Spleen (tissue), 11 donors: ENCODE data around the gene RPUSD1. TPM values are rescaled to one million over a fixed set of nuclear protein-coding genes. Genes with fewer than 3 reads are reported as not detected.
"Not testable (repeated sequence)": the region's sequence is repeated elsewhere in the genome, so short reads cannot be mapped to it uniquely, and the experiment has no call there.

Experiments used
- DNase-seq: peaks from one replicate; pipeline ENCODE4 v3.0.0-alpha.2; 2020
- H3K27ac ChIP-seq, 8 donors: fragments of 200-600 bp; sonication (generic) in 7 of 8; 1 replicate in 4 of 8; 2 replicates in 4 of 8; pipeline versions ENCODE4 v1.5.0 to v1.8.0; 2016 to 2021; ENCODE audit warnings: inconsistent platforms in 4 of 8, mild to moderate bottlenecking in 4 of 8, moderate library complexity in 1 of 8
- H3K27me3 ChIP-seq, 7 donors: fragments of 200-600 bp; sonication (generic) in 6 of 7; replicated peaks in 1 of 7; 1 replicate in 4 of 7; 2 replicates in 3 of 7; pipeline versions ENCODE4 v1.5.0 to v1.8.0; 2016 to 2021; ENCODE audit warnings: inconsistent platforms in 3 of 7, mild to moderate bottlenecking in 1 of 7
- H3K36me3 ChIP-seq, 6 donors: fragments of 200-600 bp; sonication (generic) in 5 of 6; 1 replicate in 4 of 6; 2 replicates in 2 of 6; pipeline versions ENCODE4 v1.5.0 to v1.8.0; 2016 to 2021; ENCODE audit warnings: inconsistent platforms in 2 of 6
- H3K4me1 ChIP-seq, 6 donors: fragments of 200-600 bp; sonication (generic) in 5 of 6; 1 replicate in 3 of 6; 2 replicates in 3 of 6; pipeline versions ENCODE4 v1.5.0 to v1.8.0; 2016 to 2021; ENCODE audit warnings: inconsistent platforms in 3 of 6
- H3K4me3 ChIP-seq, 8 donors: fragments of 200-600 bp; sonication (generic) in 7 of 8; 1 replicate in 4 of 8; 2 replicates in 4 of 8; pipeline versions ENCODE4 v1.5.0 to v1.8.0; 2016 to 2021; ENCODE audit warnings: inconsistent platforms in 4 of 8, mild to moderate bottlenecking in 4 of 8, moderate library complexity in 2 of 8
- H3K9me3 ChIP-seq, 8 donors: fragments of 200-600 bp; sonication (generic) in 7 of 8; 1 replicate in 4 of 8; 2 replicates in 4 of 8; pipeline versions ENCODE4 v1.5.0 to v1.8.0; 2016 to 2021; ENCODE audit warnings: inconsistent platforms in 4 of 8
- CTCF ChIP-seq, 11 experiments: fragments of 200-600 bp in 7 of 11; fragments of 450-650 bp in 4 of 11; sonication (generic) in 4 of 11; IDR thresholded peaks in 8 of 11; conservative IDR thresholded peaks in 3 of 11; 1 replicate in 7 of 11; 2 replicates in 4 of 11; pipeline versions ENCODE4 v1.4.0 to v1.8.0; 2016 to 2021; ENCODE audit warnings: antibody characterized with exemption in 11 of 11, inconsistent platforms in 4 of 11, mild to moderate bottlenecking in 1 of 11
- POLR2A ChIP-seq, 3 donors: fragments of 450-650 bp; IDR thresholded peaks; one replicate each; pipeline ENCODE4 v1.5.1; 2017; ENCODE audit warnings: antibody characterized with exemption in 3 of 3, mild to moderate bottlenecking in 1 of 3
- POLR2AphosphoS5 ChIP-seq, 3 donors: sonication (generic); formaldehyde crosslinking; IDR thresholded peaks; one replicate each; pipeline ENCODE4 v1.5.1; 2017; ENCODE audit warnings: antibody characterized with exemption in 3 of 3
- WGBS, 5 donors: extraction: QIAGEN DNeasy Blood & Tissue Kit in 3 of 5; methylation state at CpG; one replicate each; pipeline versions ENCODE4 v1.1.5 to v1.1.7; 2013 to 2018; 5-methylcytosine and 5-hydroxymethylcytosine counted together
- intact Hi-C: fragments of 100-400 bp; cut with DNase I; formaldehyde crosslinking; loops from one replicate; pipeline ENCODE4 v1.15.0; 2023; ENCODE audit warnings: low total_unique reads
- polyA plus RNA-seq, 3 donors: library from polyadenylated mRNA; stranded (reverse); fragments of 200-250 nt; gene quantifications; one replicate each; pipeline ENCODE4 v1.2.1, GENCODE V29; 2013
- total RNA-seq, 7 donors: library from RNA; depleted of rRNA in 3 of 7; stranded (reverse); fragments of >200 nt in 3 of 7; fragmentation: NEBNext Ultra II Directional in 4 of 7; extraction: Animal tissue kit (Norgen Biotek cat#: 25700) in 4 of 7; gene quantifications; one replicate each; pipeline versions ENCODE4 v1.1.0 to v1.2.1, GENCODE V29; 2016 to 2021
- donor health status: healthy with polysubstance abuse.
- donor health status: DM: no; HTN: no; CAD: no; lungs with moderate emphysema.
- donor health status: DM: no; HTN: no; CAD: no.
- donor health status: Bipolar disorder and iron deficiency.
- donor health status: healthy.
- donor health status: DM: no; HTN: no; CAD: no.
- donor health status: DM: yes; HTN: yes; CAD: no.

The RPUSD1 gene
- total and polyA plus RNA-seq, 10 donors: 17.9 to 34.2 (median 21.7) TPM

GRCh38 chr16:759110-759910 lies 28.9 kb downstream of the RPUSD1 start:
- H3K4me1 ChIP-seq: peaks cover 0 to 10% (median 2%) of the 10 kb centered on the region in 6 donors
- intact Hi-C loops: no loop called here
- H3K9me3 ChIP-seq: peaks cover 0 to 6% (median 0%) of the 10 kb centered on the region in 8 donors
- H3K27ac ChIP-seq: no peak overlapping the region
- H3K27me3 ChIP-seq: peaks cover 0 to 49% (median 14%) of the 10 kb centered on the region in 7 donors
- no peak for TF ChIP-seq POLR2AphosphoS5 (IDR thresholded peaks at IDR 0.05)
- TF ChIP-seq CTCF (IDR thresholded peaks at IDR 0.05 in 8 of 11, conservative IDR thresholded peaks at IDR 0.05 in 3 of 11): no peak
- TF ChIP-seq POLR2A (IDR thresholded peaks at IDR 0.05): no peak
- 86 to 91% (median 90%) methylated on average over 33 to 34 of the region's 34 CpGs for WGBS, 5 donors
- no peaks in the 10 kb centered on the region for H3K36me3 ChIP-seq
- no peak overlapping the region for H3K4me3 ChIP-seq
- no peak for DNase-seq

DNA sequence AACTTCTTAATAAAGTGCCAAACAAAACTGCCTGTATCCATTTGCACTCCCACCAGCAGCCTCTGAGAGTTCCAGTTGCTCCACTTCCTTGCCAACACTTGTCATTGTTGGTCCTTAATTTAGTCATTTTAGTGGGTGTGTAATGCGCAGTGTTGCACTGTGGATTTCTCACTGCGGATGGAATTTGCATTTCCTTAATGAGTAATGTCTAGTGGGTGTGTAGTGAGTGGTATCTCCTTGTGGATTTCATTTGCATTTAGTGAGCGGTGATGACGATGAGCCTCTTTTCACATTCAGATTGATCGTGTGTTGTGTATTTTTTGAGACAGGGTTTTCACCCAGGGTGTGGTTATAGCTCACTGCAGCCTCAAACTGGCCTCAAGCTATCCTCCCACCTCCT lies 31.8 kb downstream of the RPUSD1 start:
- TF ChIP-seq POLR2AphosphoS5 (IDR thresholded peaks at IDR 0.05): no peak
- TF ChIP-seq POLR2A (IDR thresholded peaks at IDR 0.05): no peak
- TF ChIP-seq CTCF (IDR thresholded peaks at IDR 0.05 in 8 of 11, conservative IDR thresholded peaks at IDR 0.05 in 3 of 11): no peak
- Histone ChIP-seq H3K27me3 (peaks cover 0 to 25% (median 0%) of the 10 kb centered on the region in 7 donors), H3K27ac (no peak overlapping the region), H3K4me3 (no peak overlapping the region), H3K4me1 (peaks cover 0 to 12% (median 2%) of the 10 kb centered on the region in 6 donors), H3K9me3 (peaks cover 0 to 6% (median 0%) of the 10 kb centered on the region in 8 donors), H3K36me3 (no peaks in the 10 kb centered on the region)
- no peak for DNase-seq
- intact Hi-C loops: no loop called here
- 89 to 94% (median 92%) methylated on average over 5 of the region's 5 CpGs for WGBS, 5 donors

DNA sequence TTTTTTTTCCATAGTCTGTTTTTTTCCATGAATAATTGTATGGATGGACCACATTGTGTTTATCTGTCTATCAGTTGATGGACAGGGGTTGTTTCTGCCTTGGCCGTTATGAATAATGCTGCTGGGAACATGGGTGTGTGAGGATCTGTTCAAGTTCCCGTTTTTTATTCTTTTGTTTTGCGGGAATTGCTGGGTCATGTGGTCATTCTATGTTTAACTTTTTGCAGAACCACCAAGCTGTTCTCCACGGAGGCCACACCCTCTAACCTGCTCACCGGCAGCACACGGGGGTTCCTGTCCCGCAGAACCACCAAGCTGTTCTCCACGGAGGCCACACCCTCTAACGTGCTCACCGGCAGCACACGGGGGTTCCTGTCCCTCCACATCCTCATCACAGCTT lies 33.5 kb downstream of the RPUSD1 start:
- no peaks in the 10 kb centered on the region for H3K36me3 ChIP-seq
- DNase-seq: peak; percentile 73
- 12 to 21% (median 20%) methylated on average over 11 of the region's 11 CpGs for WGBS, 5 donors
- intact Hi-C loops: no loop called here
- TF ChIP-seq POLR2A (IDR thresholded peaks at IDR 0.05) (no peak), POLR2AphosphoS5 (IDR thresholded peaks at IDR 0.05) (no peak), CTCF (IDR thresholded peaks at IDR 0.05 in 8 of 11, conservative IDR thresholded peaks at IDR 0.05 in 3 of 11) (no peak)
- H3K27me3 ChIP-seq: peaks cover 0 to 9% (median 0%) of the 10 kb centered on the region in 7 donors
- peak overlapping the region in 4 of 8 donors; percentile 20 to 60 (median 46) for H3K27ac ChIP-seq
- peaks cover 0 to 6% (median 0%) of the 10 kb centered on the region in 8 donors for H3K9me3 ChIP-seq
- no peak overlapping the region for H3K4me3 ChIP-seq
- peaks cover 0 to 12% (median 2%) of the 10 kb centered on the region in 6 donors for H3K4me1 ChIP-seq

GRCh38 chr16:754121-754607 lies 34.0 kb downstream of the RPUSD1 start:
- DNase-seq, H3K4me3 ChIP-seq, H3K36me3 ChIP-seq, H3K27me3 ChIP-seq, H3K9me3 ChIP-seq, intact Hi-C loops: not testable (repeated sequence)
- Histone ChIP-seq H3K27ac (peak overlapping the region in 4 of 8 donors; percentile 20 to 60 (median 46)), H3K4me1 (peaks cover 0 to 12% (median 2%) of the 10 kb centered on the region in 6 donors)
- WGBS, 5 donors: 88 to 94% (median 89%) methylated on average over 11 of the region's 11 CpGs
